GM18526 (cell line): ENCODE results near the gene GTF3C4.
A peak's percentile ranks its signal among the peaks of the same experiment; 100 is the strongest.

ENCODE experiments used
- POLR2A ChIP-seq: IDR thresholded peaks from 3 replicates; pipeline ENCODE4 v1.6.1; 2011; ENCODE audit not compliant: insufficient read length; ENCODE audit errors: extremely low read depth

Gene GTF3C4

DNA sequence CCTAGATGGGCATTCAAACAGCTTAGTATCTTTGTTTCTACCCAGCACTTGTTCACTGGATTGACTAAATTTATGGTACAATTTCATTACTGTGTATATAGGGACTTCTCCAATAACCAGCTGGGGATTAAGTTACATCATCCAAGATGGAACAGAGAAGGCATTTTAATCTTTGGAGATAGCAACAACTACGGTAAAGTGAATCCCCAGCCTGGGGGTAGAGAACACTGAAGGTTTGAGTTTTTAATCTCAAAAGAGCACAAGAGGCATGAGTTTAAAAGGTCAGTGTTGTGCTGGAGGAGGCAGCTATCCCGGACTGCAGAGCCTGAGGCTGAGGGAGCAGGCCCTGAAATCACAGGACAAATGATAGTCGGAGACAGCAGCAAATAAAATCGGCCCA lies 29.0 kb upstream of the GTF3C4 start:
- TF ChIP-seq POLR2A: no peak

DNA sequence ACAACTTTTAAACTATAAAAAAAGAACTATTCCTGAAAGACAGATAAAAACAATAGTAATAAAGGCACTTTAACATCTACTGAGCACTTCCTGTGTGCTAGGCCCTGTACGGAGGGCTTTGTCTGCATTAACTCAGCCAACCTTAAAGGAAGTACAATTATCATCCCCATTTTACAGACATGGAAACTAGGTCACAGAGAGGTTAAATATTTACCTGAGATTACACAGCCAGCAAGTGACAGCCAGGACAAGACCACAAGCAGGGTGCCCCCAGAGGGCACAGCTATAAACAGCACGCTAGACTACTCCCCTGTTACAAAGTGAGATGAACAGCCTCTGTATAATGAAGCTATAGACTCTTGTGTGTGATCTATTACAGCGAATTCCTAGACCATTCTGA lies 26.0 kb upstream of the GTF3C4 start:
- no peak for TF ChIP-seq POLR2A

DNA sequence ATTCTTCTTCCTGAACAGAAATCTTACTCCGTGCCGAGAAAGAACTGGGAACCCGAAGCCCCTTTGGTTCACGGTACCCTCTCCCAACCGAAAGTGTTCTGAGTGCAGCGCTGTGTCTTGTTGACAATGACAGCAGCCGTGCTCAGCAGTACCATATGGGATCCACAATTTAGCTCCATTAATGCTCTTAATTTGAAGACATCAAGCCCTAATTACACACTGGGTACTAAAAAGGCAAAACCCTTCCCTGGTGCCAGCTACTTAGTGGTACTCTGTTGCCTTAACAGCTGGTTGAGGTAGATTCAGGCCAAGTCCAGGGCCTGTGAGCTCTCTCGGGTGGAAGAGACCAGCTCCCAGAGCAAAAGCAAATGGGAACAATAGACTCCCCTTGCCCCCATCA lies 25.0 kb upstream of the GTF3C4 start:
- no peak for TF ChIP-seq POLR2A

DNA sequence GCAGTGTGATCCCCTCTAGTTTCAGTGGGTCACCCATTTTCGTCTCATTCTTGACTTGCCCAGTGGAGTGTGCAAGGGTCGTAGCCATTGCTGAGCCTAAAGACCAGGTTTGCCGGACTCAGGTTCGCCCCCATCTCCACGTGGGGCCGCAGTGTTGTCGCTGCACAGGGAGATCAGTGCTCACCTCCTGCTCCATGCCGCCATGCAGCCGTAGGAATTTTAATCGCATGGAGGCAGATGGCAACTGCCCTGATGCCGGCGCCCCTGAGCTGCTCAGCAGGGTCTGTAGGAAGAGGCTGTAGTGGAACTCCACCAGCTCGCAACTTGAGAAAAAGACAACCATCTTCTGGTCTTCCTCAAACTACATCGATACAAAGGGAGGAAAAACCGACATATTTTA lies 24.6 kb upstream of the GTF3C4 start:
- TF ChIP-seq POLR2A: no peak

DNA sequence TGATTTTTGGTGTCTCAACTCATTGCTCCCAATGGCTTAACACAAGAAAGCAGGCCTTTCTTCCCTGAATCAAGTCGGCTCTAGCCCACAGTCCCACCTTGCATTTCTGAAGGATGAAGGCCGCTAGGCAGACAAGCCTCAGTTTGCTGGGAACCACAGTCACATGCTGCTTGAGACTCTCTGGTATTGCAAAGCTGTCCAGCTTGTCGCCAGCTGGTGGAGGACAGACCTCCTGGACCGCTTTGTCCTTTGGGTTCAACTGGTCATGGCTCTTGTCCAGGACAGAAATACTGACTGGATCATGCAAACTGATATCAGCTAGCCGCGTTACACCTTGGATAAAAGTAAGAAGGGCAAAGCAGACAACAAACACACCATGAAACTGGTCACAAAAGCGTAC lies 23.5 kb upstream of the GTF3C4 start:
- TF ChIP-seq POLR2A: no peak

DNA sequence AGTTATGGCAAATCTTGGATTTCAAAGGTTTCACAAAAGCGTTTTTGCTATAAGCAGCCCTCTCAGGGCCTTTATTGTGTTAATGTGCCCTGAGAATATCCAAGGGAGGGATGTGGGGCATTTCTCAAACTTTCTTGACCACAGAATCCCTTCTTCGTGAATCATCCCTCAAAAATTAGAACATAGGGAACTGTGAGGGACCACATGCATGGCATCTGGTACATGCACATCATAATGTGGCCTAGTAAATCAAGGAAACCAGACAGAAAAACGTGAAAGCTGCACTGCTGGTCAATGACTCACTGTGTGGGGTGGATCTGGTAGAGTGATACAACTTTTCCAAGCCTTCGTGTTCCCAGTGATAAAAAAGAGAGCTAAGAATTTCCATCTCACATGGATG lies 22.9 kb upstream of the GTF3C4 start:
- no peak for TF ChIP-seq POLR2A

DNA sequence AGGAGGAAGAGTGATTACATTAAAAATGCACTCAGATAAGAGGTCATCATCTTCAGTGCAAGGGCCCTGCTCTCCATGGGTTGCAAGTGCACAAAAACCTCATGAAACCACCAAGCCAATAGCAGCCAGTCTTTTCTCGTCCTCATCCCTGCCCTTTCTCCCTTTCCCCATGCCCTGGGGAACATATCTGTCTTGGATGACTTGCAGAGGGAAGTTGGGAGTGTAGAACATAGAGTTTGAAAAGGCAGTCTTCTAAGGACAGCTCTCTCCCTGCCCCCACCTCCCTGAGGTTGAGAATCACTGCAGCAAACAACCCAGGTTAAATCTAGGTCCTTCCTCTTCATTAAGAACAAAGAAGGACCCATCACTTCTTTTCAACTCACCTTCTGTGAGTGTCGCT lies 22.5 kb upstream of the GTF3C4 start:
- TF ChIP-seq POLR2A: no peak

DNA sequence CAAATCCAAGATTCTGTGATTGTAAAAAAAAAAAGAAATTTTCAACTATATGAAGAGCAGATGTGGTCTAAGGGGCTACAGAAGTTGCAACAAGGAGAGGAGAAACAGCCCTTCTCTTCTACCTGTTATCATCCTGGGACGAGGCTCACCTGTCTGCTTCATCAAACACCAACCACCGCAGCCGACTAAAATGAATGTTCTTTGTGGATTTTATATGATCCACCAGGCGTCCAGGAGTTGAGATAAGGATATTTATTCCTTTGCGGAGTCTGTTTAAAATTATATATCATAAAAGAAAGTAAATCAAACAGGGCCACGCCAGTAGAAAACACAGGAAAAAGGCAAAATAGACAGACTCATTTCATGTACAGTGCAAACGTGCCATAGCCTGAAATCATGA lies 22.0 kb upstream of the GTF3C4 start:
- TF ChIP-seq POLR2A: no peak

DNA sequence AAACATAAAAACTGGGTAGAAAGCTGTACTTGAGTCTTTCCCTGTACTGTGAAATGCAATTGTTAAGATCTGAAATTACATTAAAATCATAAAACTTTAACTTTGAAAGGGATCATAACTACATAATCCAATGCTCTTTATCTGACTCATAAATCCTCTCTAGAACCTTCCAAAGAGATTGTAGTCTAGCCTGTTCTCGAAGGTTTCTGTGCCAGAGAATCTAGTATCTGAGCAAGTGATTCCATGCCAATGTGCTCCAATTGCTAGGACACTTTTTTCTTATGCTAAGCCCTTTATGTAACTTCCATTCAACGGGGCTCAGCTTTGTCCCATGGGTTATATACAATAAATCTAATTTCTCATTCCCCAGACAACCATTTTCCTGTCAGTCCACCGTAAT lies 21.6 kb upstream of the GTF3C4 start:
- TF ChIP-seq POLR2A: no peak

DNA sequence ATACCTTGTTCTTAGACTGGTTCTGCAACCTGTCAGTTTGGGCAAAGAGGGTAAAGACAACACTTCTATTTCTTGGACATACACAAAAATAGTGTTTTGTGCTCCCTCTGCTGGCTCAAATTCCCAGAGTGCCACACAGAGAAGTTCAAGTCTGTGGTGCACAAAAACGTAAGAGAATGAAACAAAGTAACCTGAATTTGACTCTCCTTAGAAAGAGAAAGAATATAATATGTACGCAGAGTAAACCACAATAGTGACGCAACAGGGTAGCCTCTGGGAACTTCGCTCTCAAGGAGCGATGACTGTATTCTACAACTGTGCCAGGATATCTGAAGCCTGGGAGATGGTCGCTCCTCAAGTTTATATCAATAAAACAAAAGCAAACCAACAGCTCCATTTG lies 19.0 kb upstream of the GTF3C4 start:
- no peak for TF ChIP-seq POLR2A

DNA sequence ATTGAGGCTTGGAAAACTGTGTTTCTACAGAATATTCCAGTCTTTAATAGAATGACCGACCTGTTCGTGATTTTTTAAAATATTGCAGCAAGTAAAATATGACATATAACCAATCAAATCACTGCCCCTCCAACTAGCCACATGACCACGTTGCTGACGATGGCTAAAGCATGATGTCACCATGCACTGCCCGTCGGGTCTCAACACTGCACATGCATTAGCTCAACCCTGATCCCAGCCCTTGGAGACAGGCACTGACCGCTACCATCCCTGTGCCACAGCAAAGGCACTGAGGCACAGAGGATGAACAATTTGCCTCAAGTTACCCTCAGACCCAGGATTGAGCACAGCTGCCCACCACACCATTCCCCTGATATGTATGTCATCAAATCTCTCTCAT lies 14.0 kb upstream of the GTF3C4 start:
- no peak for TF ChIP-seq POLR2A

DNA sequence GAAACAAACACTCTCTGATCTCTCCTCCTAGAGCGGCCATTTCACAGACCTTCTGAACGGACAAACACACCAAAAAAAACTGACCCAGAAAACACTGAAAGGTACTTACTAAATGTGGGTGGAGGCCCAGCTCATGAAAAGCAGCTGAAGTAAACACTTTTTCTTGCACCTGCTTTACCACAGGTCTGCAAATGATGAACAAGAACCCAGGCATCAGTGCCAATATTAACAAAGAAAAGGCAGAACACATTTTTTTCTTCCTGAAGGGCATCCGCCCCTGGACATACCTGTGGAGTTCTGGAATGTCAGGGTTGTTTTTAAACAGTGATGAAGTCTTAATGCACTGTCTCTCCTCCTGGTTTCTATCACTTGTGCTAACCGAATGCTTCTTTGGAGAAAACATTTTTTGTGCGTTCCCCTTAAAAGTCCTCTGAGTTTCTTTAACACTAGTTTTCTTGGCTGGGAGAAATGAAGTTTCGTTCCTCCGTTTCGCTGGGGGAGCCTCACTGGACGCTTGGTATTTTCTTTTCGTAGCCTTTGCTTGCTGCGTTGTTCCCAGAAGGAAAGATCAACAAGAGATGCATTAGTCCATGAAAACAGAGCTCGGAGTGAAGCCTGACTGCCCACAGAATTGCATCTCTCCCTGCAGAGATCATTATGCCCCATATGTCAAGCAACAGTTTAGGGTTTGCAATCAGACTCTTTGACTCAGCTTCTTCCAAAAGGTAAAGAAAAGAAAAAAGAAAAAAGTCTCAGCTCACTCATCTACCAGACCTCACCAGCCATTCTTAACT lies 7.9 kb upstream of the GTF3C4 start:
- no peak for TF ChIP-seq POLR2A

DNA sequence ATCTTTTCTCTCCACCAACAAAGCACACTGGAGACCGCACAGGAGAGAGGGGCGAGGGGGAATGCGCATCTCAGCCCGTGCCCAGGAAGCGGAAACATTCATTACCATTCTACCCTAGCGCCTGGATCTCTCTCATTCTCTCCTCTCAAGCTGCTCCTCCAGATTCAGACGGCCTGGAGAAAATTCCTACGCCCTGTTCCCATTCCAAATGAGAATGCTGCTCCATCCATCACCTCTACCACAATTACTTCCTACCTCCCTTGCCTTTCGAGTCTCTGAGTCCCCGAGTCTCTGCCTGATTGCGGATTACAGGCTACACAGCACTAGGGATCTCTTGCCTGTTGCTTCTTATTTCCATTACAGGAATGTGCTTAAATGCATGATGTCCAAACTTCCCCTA lies 7.1 kb upstream of the GTF3C4 start:
- TF ChIP-seq POLR2A: no peak

DNA sequence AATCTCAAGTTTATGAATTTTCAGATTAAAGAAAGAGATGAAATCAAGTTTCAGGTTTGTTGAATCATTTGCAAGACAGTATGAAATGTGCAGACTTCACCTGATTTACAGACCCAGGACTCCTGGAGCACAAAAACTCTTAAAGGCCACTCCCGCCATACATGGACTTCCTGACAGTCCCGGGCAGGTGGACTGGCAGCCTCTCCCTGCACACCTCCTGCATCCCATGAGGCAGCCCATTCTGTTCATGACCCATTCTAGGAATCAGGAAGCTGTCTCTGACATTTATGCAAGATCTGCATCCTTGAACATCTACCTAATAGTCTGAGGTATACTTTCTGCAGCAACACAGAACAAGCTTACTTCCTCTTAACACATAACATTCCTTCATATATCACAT lies 6.4 kb upstream of the GTF3C4 start:
- no peak for TF ChIP-seq POLR2A

DNA sequence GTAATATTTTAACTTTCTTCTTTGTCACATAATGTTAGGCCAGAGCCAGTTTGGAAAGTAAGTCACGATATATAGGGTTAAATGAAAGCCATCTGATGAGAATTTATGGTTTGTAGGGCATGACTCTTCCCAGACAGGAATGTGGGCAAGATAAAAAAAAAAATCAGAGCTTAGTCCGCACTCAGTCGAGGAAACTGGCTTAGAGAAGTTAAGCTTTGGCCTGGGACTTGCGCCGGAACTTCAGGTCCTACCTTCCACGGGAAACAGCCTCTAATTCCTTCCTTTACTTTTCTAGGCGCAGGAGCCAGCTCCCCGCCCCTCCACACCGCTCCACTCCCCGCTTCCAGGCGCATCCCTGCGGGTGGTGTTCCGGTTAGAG lies 956 bp upstream of the GTF3C4 start:
- TF ChIP-seq POLR2A: no peak

DNA sequence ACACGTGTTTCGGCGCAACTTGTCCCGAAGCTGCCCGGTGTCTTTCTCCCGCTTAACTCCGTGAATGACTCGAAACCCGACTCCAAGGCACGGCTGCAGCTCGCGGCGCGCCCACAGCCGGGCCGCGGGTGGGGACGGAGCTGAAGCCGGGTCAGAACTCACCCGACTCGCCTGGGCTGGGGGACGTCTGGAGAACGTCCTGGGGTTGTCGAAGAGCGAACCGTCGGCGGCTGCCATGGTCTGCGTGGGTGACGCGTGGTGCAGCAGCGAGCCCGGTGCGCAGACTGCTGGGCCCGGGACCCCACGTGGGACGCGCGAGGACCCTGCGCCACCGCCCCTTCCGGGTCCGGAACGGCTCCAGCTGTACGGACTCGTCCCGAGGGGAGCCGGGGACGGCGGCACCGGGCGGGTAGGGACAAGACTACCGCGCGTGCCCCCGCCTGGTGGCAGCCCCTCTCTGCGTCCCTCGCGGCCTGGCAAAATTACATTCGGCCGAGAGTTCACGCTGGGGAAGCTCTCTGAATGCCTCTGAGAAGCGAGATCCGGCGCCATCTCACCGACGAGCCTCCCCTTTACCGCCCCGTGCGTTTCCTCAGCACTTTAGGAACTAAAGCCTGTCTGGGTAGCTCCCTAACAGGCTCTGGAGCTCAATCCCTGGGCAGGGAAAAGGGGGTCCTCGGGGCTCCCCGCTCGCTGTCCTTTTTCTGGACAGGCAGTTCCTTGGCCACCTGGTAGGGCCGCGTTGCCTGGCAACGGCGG lies 387 bp upstream of the GTF3C4 start, which contains the start of gene DDX31:
Gene DDX31, minus strand, starts transcription at position 286 of the 759 bp plus-strand sequence. Its CDS starts 49 bp downstream, at position 237.
- TF ChIP-seq POLR2A: peak; percentile 88
